ENCODE data around the gene ZSCAN29. TPM values are rescaled to one million over a fixed set of nuclear protein-coding genes. Genes with fewer than 3 reads are reported as not detected.
"Not testable (repeated sequence)": the region's sequence is repeated elsewhere in the genome, so short reads cannot be mapped to it uniquely, and the experiment has no call there.

ZSCAN29 gene
- total RNA-seq, 4 donors from 2014 or later: 11.1 to 30.4 (median 19.1) TPM

GRCh38 chr15:43403616-43404015 lies 32.8 kb upstream of the ZSCAN29 start:
- Histone ChIP-seq H3K27me3 (no peaks in the 10 kb centered on the region), H3K4me3 (no peak overlapping the region), H3K4me1 (no peaks in the 10 kb centered on the region), H3K9me3 (no peaks in the 10 kb centered on the region), H3K27ac (no peak overlapping the region), H3K36me3 (peaks cover 22 to 100% (median 30%) of the 10 kb centered on the region in 3 donors)
- no peak for TF ChIP-seq CTCF (IDR thresholded peaks at IDR 0.05)
- no peak for TF ChIP-seq POLR2A (IDR thresholded peaks at IDR 0.05)
- WGBS, 2 donors: 89 to 93% methylated on average over 6 to 8 of the region's 8 CpGs
- intact Hi-C loops (cut with DNase I): no loop called here
- DNase-seq: no peak

GRCh38 chr15:43402255-43402654 lies 31.4 kb upstream of the ZSCAN29 start:
- DNase-seq: no peak
- H3K27me3 ChIP-seq: no peaks in the 10 kb centered on the region
- WGBS, 2 donors: 73 to 80% methylated on average over 3 of the region's 3 CpGs
- intact Hi-C loops (cut with DNase I): no loop called here
- H3K27ac ChIP-seq: no peak overlapping the region
- no peak overlapping the region for H3K4me3 ChIP-seq
- H3K9me3 ChIP-seq: no peaks in the 10 kb centered on the region
- peaks cover 24 to 100% (median 29%) of the 10 kb centered on the region in 3 donors for H3K36me3 ChIP-seq
- TF ChIP-seq CTCF (IDR thresholded peaks at IDR 0.05): no peak
- TF ChIP-seq POLR2A (IDR thresholded peaks at IDR 0.05): no peak
- no peaks in the 10 kb centered on the region for H3K4me1 ChIP-seq

- H3K27ac ChIP-seq; intact Hi-C loops (cut with DNase I): not testable (repeated sequence)
- H3K36me3 ChIP-seq: peaks cover 10 to 94% (median 18%) of the 10 kb centered on the region in 3 donors
Observed at GRCh38 chr15:43393592-43393991, 22.7 kb upstream of the ZSCAN29 start.

GRCh38 chr15:43390723-43391122 lies 19.9 kb upstream of the ZSCAN29 start:
- Histone ChIP-seq H3K36me3 (peaks cover 3 to 94% (median 20%) of the 10 kb centered on the region in 3 donors), H3K27ac (no peak overlapping the region), H3K27me3 (no peaks in the 10 kb centered on the region), H3K9me3 (no peaks in the 10 kb centered on the region), H3K4me3 (no peak overlapping the region), H3K4me1 (no peaks in the 10 kb centered on the region)
- WGBS, 2 donors: 90 to 91% methylated on average over 8 of the region's 8 CpGs
- DNase-seq: no peak
- intact Hi-C loops (cut with DNase I): no loop called here
- TF ChIP-seq CTCF (IDR thresholded peaks at IDR 0.05): no peak
- no peak for TF ChIP-seq POLR2A (IDR thresholded peaks at IDR 0.05)

More at GRCh38 chr15:43393592-43393991, 22.7 kb upstream of the ZSCAN29 start:
- not testable (repeated sequence) for H3K27me3 ChIP-seq, DNase-seq, H3K4me1 ChIP-seq, H3K9me3 ChIP-seq, H3K4me3 ChIP-seq
- WGBS, 2 donors: 96 to 99% methylated on average over 6 of the region's 6 CpGs

- H3K27ac ChIP-seq: no peak overlapping the region
- H3K4me3 ChIP-seq: no peak overlapping the region
- peaks cover 3 to 100% (median 20%) of the 10 kb centered on the region in 3 donors for H3K36me3 ChIP-seq
- H3K27me3 ChIP-seq: no peaks in the 10 kb centered on the region
- no peak for DNase-seq
- intact Hi-C loops (cut with DNase I): no loop called here
- no peaks in the 10 kb centered on the region for H3K4me1 ChIP-seq
- no peaks in the 10 kb centered on the region for H3K9me3 ChIP-seq
- TF ChIP-seq CTCF (IDR thresholded peaks at IDR 0.05): no peak
- TF ChIP-seq POLR2A (IDR thresholded peaks at IDR 0.05): no peak
- WGBS, 2 donors: 51 to 63% methylated on average over 2 of the region's 2 CpGs
Observed at GRCh38 chr15:43383070-43383469, 12.2 kb upstream of the ZSCAN29 start.

GRCh38 chr15:43382310-43382709 lies 11.5 kb upstream of the ZSCAN29 start:
- peaks cover 0 to 100% (median 12%) of the 10 kb centered on the region in 3 donors for H3K36me3 ChIP-seq
- DNase-seq: no peak
- H3K9me3 ChIP-seq: no peaks in the 10 kb centered on the region
- H3K27me3 ChIP-seq: no peaks in the 10 kb centered on the region
- no peak overlapping the region for H3K4me3 ChIP-seq
- TF ChIP-seq CTCF (IDR thresholded peaks at IDR 0.05) (no peak), POLR2A (IDR thresholded peaks at IDR 0.05) (no peak)
- no peaks in the 10 kb centered on the region for H3K4me1 ChIP-seq
- intact Hi-C loops (cut with DNase I): no loop called here
- 91 to 92% methylated on average over 4 of the region's 4 CpGs for WGBS, 2 donors
- H3K27ac ChIP-seq: no peak overlapping the region
